HG02588 (cell line): ENCODE measurements around the gene SPSB1.

Source experiments
- ATAC-seq: cut with Tn5 transposase; IDR thresholded peaks from one replicate; pipeline ENCODE4 v1.9.1; 2021; ENCODE audit warnings: mild to moderate bottlenecking, moderate library complexity; ENCODE audit not compliant: unreplicated experiment

Gene SPSB1

DNA sequence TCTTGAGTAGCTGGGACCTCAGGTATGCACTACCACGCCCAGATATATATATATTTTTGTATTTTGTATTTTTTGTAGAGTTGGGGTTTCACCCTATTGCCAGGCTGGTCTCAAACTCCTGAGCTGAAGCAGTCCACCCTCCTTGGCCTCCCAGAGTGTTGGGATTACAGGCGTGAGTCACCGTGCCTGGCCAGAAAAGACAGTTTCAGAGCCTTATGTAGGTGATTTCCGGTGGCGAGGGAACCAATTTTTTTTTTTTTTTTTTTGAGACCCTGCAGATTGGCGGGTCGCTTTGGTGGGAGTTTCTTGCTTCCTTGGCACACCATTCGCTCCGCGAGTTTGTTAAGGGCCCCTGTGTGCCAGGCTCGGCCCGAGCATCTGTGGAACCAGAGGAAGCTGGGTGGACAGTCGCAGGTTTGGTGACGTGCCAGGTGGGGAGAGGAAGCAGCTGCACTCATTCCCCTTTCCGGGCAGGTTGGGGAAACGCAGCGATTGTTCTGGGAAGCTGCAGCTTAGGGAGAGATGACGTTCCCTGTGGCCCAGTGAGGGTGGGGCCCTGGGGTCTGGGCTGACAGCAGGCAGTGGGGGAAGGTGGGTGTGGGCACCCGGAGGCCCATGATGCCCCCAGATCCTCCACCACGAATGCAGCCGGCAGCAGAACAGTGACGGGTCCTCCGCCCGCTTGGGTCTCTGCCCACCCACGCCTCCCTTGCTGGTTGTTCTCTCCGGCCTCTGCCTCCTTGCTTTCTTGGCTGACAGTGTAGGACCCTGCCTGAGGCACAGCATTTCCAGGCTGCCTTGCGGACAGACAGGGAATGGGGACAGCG is 25.1 kb downstream of the SPSB1 start:
- ATAC-seq: no peak

DNA sequence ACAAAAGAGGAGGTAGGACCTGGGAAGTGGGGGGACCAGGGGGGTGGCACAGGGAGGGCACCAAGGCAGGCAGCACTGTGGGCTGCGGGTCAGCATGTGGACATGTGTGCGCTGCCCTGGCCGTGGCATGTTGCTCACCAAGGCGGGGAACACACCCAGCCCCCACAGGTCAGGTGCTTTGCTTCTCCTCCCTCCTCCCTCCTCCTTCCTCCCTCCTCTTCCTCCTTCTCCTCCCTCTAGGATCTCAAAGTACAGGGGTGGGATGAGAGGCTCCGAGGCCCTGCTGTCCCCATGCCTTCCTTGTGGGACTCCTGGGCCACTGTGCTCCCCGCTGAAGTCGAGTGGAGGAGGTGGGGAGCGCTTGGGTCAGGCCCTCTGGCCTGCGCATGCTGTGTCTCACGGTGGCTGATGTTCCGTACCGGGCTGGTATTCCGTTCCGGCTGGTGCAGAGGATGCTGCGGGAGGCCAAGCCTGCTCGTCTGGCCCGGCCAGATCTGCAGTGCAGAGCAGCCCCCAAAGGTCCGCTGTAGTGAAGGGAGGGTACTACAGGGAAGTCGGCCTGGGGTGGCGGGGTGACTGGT is 26.6 kb downstream of the SPSB1 start:
- ATAC-seq: no peak

DNA sequence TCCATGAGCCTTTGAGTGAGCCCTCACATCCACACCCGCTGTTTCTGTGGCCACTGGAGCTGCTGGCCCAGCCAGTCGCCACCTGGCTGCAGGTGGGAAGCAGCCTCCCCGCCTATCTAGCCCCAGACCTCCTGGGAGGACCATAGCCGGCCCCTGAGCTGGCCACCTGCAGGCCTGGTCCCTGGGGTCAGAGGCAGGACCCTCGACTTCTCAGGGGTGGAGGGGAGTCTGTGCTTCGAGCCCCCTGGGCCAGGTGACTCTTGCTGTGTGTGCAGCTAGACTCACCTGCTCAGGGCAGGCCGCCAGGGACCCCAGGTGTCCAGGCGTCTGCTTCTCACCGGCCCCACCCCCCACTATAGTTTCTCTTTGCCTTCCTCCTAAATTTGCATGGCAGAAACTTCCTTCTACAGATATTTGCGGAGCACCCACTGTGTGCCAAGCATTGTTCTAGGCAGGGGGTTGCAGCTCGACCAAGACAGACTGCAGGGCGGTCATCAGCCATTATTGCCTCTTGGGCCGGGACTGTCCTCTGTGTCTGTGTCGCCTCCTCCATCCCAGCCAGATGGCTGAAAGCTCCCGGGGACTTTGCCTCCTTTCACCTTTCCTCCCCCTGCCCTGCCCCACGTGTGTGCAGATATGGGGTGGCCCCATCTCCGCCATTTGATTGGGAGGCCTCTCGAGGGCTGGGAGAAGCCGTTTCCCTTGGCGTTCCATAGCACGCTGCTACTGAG is 27.3 kb downstream of the SPSB1 start:
- no peak for ATAC-seq

DNA sequence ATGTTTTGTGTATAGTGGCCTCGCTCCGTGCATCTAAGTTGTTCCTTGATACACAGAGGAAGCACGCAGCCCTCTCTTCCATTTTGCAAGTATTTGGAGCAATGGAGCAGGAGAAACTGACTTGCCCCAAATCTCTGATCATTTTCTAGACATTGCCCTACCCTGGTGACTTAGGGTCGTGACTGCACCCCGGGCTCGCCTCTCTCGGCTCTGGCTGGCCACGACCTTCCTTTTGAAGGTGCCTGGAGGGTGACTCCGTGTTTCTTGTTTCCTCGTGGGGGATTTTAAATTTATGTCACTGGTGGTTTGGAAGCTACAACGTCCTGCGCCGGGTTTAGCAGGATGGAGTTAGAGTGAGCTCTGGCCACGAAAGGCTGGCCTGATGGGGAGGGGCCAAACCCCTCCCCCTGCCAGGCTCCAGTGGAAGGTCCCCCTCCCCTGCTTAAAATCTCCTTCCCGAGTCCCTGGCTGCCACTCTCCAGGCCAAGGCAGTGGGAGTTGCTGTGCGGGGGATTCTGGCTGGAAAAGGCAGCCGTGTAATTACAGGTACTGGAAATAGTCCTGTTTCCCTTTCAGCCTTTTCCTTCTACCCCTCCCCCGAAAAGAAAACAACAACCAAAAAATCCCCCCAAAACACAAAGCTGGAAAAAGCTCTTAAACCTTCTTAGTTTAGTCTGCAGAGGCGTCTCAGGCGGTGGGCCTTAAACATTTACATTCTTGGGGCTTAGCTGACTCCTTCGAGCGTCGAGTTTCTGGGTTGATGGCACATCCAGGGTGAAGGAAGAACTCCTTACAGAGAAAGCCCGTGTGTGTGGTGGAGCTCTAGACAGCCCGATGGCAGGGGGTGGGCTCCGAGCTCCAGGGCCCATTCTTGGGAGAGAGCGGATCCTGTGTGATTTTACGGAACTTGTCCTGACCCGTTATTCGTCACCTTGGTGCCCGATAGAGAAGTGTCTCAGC is 28.1 kb downstream of the SPSB1 start:
- ATAC-seq: no peak

DNA sequence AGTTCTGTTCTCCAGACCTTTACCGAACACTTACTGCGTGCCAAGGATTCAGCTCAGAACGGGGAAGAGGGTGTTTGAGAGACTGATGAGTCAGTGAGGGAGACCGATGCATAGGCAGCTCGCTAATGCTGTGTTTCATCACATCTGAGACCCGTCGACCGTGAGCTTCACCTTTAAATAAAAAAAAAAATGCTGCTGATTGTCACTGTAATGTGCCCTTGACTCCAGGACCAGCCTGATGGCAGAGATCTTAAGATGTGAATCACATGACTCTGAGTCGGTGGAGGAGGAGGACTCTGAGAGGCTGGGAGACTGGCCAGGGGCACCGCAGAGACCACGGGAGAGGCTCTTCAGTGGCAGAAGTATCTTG is 28.8 kb downstream of the SPSB1 start:
- no peak for ATAC-seq

DNA sequence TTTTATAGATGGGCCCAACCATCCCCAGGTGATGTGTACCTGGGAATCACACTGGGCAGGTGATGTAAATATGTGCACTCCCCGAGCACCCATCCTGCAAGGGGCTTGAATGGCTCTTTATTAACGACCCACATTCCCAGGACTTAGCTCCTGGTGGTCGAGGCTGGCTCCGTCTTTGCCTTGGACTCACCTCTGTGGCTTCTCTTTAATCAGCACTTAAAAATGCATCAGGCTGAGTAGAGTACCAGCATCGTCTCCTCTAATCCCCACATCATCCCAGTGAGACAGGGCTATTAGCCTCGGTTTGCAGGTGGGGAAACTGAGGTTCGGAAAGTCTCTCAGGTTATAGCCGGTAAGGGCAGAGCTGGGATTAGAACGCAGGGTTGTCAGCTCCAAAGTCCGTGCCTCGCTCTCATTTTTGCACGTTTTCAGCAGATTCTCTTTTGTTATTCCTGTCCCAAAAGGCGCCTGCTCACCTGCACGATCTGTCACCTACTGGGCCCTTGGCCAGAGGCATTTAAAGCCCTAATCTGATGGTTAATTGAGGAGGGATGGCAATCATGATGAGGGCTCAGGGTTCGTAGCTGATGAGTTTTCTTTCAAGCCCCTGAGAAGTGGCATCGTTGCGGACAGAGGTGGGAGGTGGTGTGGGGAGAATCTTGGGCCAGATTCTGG is 29.4 kb downstream of the SPSB1 start:
- ATAC-seq: no peak

DNA sequence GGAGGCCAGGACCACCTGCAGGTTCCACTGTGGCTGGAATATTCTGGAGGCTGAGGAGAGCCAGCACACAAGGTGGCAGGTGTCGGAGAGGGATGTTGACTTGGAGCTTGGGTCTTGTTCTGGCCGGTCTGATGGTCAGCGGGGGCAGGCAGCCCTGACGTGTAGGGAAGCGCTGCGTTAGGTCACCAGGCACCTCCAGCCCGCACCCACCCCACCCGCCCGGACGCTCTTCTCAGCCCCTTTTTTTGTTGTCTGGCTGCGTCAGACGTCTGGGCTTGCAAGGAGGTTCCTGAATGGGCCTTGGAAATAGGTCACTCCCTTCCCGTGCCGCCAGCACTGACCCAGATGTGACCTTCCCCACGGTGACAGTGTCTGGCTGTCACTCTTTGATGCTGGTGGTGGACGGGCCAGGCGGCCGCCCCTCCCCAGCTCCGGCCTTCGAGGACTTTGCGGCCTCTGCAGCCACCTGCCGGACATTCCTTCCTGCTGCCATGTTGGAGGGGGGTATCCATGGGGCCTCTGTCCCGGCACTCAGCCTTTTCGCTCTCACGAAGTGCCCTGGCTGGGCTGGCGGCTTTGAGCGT is 30.1 kb downstream of the SPSB1 start:
- no peak for ATAC-seq

DNA sequence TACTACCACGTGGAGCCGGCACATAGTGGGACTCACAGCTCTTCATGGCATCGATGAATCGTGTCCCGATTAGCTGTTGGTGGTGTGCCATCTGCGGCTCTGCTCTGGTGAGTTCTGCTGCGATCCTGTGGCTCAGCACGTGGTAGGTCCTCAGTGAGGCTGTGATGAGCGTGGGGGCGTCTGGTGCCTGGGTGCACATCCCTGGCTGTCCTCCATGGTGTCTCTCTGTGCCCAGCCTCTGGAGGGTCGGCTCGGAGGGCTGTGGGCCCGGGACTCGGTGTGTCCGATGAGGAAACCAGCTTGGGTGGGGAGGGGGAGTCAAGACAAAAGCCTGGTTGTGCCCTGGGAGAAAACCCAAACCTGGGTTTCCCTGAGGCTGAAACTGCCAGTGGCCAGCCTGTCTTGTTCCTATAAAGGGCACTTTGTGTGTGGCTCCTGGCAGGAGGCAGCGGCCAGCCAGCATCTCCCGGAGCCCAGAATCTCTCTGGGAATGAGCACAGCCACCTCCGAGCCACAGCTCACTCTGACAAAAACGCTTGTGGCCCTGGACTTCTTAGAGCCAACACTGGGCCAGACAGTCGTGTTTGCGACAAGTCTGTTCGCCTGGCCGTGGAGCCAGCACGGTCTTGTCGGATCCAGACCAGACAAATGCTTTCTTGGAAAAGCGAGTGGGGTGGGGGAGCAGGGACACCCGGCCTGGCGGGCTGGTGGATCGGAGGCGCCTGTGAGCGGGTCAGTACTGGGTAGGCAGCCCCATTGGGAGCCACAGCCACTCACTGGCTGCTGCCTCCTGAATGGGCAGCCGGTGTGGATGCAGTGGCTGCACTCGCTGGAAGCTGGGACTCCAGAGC is 31.8 kb downstream of the SPSB1 start:
- no peak for ATAC-seq

DNA sequence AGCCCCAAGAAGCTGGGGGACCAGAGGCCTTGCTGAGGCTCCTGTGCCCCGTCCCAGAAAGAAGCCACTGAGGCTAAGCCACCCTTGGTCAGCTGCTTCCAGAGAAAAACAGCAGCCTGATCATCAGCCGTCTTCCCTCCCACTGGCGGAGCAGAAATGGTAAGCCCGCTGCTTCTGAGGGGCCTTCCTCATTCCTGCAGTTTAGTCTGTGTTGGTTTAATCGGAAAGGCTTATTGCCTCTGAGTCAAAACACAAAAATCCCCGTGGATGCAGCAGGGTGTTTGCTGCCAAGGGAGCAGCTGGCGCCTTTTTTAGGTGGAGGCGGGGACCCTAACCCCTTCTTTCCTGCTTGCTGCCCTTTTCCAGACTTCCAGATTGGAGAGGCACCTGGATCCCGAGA is 33.9 kb downstream of the SPSB1 start:
- no peak for ATAC-seq

DNA sequence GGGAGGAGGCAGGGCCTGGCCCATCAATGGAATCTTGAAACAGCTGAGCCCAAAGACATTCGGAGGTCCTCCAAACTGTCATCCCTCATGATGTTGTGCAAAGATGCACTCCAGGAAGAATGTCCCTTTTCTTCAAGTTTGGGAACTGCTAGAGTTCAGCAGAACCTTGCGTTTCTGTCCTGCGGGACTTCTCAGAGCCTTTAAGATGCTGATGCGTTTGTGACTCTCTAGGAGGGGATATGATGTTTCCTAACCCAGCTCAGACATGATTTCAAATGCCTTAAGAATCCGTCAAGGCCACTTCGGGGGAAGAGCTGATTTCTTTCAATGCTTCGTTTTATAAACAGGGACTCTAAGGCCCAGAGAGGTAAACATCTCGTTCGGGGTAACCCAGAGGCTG is 35.5 kb downstream of the SPSB1 start:
- ATAC-seq: no peak

DNA sequence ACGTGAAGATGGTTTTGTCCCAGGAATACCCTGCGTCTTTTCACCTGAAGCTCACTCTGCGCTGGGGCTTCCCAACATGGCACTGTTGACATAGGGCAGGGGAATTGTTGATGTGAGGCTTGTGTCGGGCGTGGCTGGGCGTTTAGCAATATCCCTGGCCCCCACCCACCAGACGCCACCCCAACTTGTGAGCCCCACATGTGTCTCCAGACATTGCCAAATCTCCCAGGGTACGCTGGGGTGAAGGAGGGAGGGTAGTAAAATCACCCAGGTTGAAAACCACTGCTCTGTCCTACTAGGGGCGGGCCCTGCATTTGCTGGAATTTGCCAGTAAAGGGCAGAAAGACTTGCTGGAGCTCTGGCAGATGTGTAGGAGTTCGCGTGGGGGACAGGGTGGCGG is 36.0 kb downstream of the SPSB1 start:
- no peak for ATAC-seq

DNA sequence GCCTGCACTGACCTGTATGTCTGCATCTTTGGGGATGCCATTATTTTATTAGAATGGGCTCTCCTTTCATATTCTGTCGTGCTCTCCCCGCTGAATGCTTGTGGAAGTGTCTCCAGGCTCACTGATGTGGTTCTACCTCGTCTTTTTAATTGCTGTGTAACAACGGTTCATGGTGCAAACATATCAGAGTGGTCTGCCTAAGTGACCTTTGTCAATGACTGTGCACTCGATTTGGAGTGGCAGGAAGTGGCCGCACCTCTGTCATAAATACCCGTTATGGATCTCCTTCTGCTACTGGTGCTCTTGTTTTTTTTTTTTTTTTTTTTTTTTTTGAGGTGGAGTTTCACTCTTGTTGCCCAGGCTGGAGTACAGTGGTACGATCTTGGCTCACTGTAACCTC is 38.3 kb downstream of the SPSB1 start:
- ATAC-seq: no peak

DNA sequence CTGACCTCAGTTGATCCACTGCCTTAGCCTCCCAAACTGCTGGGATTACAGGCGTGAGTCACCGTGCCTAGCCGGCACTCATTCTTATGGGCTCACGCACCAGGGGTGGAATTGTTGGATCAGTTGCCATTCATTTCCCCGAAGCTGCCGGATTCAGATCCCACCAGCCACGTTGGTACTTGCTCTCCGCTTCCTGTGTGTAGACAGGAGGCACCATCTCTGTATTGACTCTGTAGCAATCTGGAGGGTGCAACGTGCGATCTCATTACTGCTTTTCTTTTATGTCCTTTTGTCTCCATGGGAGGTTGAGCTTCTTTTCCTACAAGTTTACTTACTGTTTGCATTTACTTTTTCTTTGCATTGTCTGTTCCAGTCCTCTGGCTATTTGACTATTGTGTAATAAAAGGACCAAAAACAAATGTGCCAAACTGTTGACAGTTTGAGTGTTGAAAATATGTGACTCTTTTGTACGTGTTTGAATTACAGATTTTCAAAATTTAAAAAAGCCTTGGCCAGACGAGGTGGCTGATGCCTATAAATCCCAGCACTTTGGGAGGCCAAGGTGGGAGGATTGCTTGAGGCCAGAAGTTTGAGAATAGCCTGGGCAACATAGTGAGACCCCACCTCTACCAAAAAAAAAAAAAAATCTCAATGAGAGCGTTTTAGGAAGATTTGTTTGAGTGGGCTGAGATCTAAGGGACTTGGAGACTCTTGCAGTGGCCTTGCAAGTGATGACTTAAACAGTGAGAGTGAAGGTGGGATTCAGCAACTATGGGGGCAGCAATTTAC is 39.1 kb downstream of the SPSB1 start:
- no peak for ATAC-seq

DNA sequence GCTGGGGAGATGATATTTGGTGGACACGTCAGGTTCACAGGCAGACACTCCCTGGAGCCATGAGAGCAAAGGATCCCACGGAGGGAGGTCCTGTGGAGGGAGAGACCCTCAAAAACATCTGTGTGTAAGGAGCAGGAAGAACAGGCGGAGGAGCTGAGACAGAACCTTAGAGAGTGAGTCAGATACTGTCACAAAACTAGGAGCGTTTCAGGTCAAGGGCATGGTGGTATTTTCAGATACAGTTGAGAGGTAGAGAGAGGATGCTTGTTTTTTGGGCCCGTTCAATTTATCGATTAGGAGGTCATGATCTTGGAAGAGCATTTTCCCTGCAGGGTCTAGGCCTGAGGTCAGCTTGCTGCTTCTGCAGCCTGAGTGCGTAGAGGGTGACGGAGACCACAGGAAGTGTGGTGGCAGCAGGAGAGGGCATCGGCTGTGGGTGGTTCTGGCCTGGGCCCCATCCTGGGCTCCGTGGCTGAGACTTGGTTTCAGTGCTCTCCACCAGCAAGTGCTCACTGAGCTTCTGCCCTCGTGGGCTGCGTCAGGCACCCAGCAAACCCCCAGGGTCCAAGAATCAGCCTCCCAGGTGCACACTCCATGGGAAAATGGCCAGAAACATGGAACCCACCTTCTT is 39.9 kb downstream of the SPSB1 start:
- ATAC-seq: no peak

DNA sequence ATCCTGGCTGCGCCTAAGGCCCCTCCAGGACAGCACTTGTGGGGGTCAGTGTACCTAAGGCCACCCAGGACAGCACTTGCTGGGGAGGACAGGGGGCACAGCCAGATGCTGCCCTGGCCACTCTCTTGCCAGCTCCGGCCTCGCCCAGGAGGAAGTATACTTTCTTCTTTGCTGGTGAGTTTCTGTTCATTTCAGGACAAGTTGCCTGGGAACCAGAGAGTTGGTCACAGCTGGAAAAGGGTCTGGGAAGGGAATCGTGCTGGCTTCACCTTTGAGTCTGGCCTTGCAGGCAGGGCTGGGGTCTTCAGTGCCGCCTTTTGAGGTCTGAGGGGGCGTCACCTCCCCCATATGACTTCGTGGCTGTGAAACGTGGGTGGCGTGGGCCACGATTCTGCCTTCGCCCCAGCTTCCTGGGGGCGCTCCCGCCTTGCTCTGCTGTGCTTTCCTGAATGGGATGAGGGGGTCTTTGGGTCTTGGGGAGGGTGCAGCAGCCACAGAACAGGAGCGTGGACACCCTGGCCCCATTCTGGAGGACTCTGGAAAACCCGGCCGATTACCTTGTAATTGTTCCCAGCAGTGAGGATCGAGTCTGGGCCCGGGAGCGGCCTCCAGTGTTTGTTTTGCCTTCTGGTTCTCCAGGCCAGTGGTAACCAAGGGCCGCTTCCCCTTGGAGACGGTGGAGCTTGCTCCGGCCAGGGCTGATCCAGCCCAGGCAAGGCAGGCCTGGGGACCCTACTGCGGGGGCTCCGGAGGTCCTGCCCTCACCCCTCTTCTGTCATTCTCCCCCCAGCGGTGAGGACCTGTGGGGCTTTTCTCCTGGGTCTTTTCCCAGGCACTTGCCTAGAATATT is 45.9 kb downstream of the SPSB1 start:
- ATAC-seq: no peak

DNA sequence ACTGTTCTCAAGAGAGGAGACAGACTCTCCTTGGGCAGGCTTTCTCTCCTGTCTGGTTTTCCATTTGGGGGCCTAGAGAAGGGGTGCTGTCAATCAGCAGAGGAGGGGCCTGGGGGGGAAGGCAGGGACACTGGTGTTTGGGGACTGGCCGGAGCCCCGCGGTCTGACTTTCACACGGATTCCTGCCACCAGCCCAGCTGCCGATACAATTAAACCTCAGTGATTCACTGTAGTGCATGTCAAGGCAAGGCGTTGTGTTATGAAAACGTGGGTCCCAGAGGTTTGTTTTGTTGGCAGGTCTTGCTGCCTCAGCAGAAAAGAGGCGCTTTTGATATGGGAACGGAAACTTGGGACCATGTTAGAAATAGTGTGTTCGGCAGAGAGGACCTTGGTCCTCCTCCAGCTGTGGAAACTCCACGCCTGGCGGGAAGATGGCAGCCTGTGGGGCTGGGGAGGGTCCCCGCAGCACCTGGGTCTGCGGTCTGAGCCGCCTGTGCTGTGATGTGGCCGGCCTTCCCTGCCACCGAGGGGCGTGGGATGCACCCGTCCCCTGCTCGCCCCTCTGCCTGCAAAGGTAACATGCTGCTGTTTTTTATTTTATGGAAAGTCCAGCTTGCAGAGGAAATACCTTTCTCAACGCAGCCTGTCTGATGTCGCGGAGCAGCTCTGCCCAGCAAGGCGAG is 47.6 kb downstream of the SPSB1 start:
- no peak for ATAC-seq
